ENCODE data around the gene CYB561. TPM values are rescaled to one million over a fixed set of nuclear protein-coding genes. Genes with fewer than 3 reads are reported as not detected.

CYB561 gene
- total and polyA plus RNA-seq, 8 donors, result 54.0 to 79.3 (median 63.4) TPM

GRCh38 chr17:63412234-63412633 lies 33.9 kb downstream of the CYB561 start:
- 83 to 89% methylated on average over 6 of the region's 6 CpGs for WGBS, 2 donors
- ATAC-seq, result no peak
- Histone ChIP-seq H3K27me3 (no peaks in the 10 kb centered on the region), H3K4me1 (no peaks in the 10 kb centered on the region), H3K9me3 (no peaks in the 10 kb centered on the region), H3K27ac (no peak overlapping the region), H3K36me3 (peaks cover 0 to 12% (median 0%) of the 10 kb centered on the region in 3 donors), H3K4me3 (no peak overlapping the region)
- DNase-seq, result no peak
- TF ChIP-seq, protein P1, sequence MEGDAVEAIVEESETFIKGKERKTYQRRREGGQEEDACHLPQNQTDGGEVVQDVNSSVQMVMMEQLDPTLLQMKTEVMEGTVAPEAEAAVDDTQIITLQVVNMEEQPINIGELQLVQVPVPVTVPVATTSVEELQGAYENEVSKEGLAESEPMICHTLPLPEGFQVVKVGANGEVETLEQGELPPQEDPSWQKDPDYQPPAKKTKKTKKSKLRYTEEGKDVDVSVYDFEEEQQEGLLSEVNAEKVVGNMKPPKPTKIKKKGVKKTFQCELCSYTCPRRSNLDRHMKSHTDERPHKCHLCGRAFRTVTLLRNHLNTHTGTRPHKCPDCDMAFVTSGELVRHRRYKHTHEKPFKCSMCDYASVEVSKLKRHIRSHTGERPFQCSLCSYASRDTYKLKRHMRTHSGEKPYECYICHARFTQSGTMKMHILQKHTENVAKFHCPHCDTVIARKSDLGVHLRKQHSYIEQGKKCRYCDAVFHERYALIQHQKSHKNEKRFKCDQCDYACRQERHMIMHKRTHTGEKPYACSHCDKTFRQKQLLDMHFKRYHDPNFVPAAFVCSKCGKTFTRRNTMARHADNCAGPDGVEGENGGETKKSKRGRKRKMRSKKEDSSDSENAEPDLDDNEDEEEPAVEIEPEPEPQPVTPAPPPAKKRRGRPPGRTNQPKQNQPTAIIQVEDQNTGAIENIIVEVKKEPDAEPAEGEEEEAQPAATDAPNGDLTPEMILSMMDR (IDR thresholded peaks at IDR 0.05), result no peak
- FAIRE-seq, result no peak
- intact Hi-C loops (cut with DNase I), result loop anchor here in 1 of 3 donors (5.0 kb wide), 1 partner anchor 715 kb away; no protein-coding TSS in a partner anchor

- no peak for FAIRE-seq
- Histone ChIP-seq H3K27me3 (no peaks in the 10 kb centered on the region), H3K36me3 (peaks cover 0 to 7% (median 0%) of the 10 kb centered on the region in 3 donors), H3K4me3 (no peak overlapping the region), H3K27ac (no peak overlapping the region), H3K9me3 (no peaks in the 10 kb centered on the region), H3K4me1 (no peaks in the 10 kb centered on the region)
- ATAC-seq, result no peak
- intact Hi-C loops (cut with DNase I), result loop anchor here in 2 of 3 donors (5.0 to 10.0 kb wide), 3 partner anchors 303 to 733 kb away; no protein-coding TSS in a partner anchor
- TF ChIP-seq, protein P1 (IDR thresholded peaks at IDR 0.05), result no peak
- DNase-seq, result no peak
- WGBS, 2 donors, result 80 to 84% methylated on average over 7 of the region's 7 CpGs
These were observed 38.3 kb downstream of the CYB561 start for GRCh38 chr17:63407741-63408330.

DNA sequence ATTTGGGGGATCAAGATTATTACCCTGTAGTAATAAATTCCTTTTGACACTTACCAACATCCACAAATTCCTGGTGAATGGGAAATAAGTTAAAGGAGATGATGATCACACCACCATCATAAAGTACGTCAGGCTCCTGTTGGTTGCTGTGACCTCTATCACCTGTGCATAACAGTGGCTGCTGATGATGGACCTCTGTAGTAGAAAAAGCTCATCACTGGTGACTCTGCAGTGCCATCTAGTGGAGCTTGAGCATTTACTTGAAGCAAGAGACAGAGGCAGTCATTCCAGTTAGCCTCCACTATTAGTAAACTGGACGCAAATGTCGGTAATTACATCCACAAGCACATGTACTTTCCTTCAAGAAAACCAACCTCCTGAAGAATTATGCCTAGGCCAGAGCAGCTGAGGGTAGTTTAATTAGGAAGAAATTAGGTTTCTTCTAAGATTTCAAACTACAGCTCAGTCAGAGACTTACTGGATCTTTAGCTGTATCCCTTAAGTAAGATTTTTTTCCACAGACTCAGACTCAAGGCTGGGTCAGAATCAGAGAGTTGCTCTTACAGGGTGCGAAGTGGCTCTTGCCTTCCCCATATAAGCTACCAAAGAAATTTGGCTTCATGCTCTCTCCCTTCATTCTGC lies 39.3 kb downstream of the CYB561 start:
- DNase-seq, result peak in 3 of 6 donors; percentile 64 to 78 (median 68)
- peak; percentile 56 for FAIRE-seq

DNA sequence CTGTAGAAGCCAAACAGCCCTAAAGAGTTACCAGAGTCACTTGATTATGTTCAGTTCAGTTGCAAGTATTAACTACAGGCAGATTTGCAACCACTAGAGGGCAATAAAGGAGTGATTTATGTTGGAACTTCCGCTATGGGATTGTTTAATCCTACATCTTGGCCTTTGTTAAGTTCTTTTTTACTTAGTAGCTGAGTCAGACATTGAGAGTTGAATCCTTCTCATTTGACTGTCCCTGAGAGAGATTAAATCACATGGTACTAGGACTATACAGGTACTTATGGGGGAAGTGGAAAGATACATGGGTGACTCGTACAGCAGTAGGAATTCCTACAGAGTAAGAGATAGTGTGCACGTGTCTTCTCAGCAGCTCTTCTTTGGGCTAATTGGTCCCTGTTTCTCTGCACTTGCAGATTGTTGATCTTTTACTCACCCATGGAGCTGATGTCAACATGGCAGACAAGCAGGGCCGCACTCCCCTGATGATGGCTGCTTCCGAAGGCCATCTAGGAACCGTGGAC lies 40.3 kb downstream of the CYB561 start:
- H3K27ac ChIP-seq, result no peak overlapping the region
- TF ChIP-seq, protein P1 (IDR thresholded peaks at IDR 0.05), result peak; percentile 48 to 69 (median 61)
- H3K4me1 ChIP-seq, result no peaks in the 10 kb centered on the region
- H3K4me3 ChIP-seq, result no peak overlapping the region
- H3K36me3 ChIP-seq, result no peaks in the 10 kb centered on the region
- FAIRE-seq (no peak), DNase-seq (no peak), ATAC-seq (peak; percentile 71 to 88 (median 86))
- no peaks in the 10 kb centered on the region for H3K27me3 ChIP-seq
- H3K9me3 ChIP-seq, result no peaks in the 10 kb centered on the region
- intact Hi-C loops (cut with DNase I), result loop anchor here in 2 of 3 donors (5.0 to 10.0 kb wide), 3 partner anchors 301 to 731 kb away; no protein-coding TSS in a partner anchor
- WGBS, 2 donors, result 70 to 79% methylated on average over 6 of the region's 6 CpGs

More for the DNA sequence above, 39.3 kb downstream of the CYB561 start:
- no peak overlapping the region for H3K27ac ChIP-seq
- H3K4me3 ChIP-seq, result no peak overlapping the region
- ATAC-seq, result peak; percentile 87 to 97 (median 96)
- TF ChIP-seq, protein P1 (IDR thresholded peaks at IDR 0.05), result peak; percentile 60 to 87 (median 72)
- H3K36me3 ChIP-seq, result no peaks in the 10 kb centered on the region
- 14 to 22% methylated on average over 4 of the region's 4 CpGs for WGBS, 2 donors
- intact Hi-C loops (cut with DNase I), result loop anchor here in 2 of 3 donors (5.0 to 10.0 kb wide), 3 partner anchors 302 to 732 kb away; no protein-coding TSS in a partner anchor
- H3K9me3 ChIP-seq, result no peaks in the 10 kb centered on the region
- H3K27me3 ChIP-seq, result no peaks in the 10 kb centered on the region
- no peaks in the 10 kb centered on the region for H3K4me1 ChIP-seq
